Measurements from ENCODE around the gene CTSW. TPM values are rescaled to one million over a fixed set of nuclear protein-coding genes. Genes with fewer than 3 reads are reported as not detected.

Gene CTSW
- total RNA-seq, 4 donors from 2014 or later, result 0.67 to 7.6 (median 2.7) TPM

DNA sequence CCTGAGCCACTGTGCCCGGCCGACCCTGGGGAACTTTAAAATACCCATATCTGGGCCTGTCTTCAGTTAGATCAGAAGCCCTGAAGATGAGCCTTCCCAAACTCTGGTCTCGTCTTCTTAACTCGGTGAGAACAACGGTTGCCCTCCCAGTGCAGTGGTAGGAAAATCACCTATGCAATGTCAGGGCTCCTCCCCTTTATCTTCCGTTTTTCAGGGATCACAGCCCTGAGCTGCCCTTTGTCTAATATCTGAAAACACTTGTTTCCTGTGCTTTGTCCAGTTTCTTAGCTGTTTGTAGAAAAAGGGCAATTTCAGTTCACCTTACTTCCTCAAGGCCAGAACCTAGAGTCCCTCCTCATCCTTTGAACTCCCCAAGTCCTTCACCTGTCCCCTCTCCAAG, 49.0 kb downstream of the CTSW start:
- intact Hi-C loops (cut with DNase I), result no loop called here
- WGBS, 2 donors, result 76 to 78% methylated on average over 6 of the region's 6 CpGs
- H3K27ac ChIP-seq, result no peak overlapping the region

DNA sequence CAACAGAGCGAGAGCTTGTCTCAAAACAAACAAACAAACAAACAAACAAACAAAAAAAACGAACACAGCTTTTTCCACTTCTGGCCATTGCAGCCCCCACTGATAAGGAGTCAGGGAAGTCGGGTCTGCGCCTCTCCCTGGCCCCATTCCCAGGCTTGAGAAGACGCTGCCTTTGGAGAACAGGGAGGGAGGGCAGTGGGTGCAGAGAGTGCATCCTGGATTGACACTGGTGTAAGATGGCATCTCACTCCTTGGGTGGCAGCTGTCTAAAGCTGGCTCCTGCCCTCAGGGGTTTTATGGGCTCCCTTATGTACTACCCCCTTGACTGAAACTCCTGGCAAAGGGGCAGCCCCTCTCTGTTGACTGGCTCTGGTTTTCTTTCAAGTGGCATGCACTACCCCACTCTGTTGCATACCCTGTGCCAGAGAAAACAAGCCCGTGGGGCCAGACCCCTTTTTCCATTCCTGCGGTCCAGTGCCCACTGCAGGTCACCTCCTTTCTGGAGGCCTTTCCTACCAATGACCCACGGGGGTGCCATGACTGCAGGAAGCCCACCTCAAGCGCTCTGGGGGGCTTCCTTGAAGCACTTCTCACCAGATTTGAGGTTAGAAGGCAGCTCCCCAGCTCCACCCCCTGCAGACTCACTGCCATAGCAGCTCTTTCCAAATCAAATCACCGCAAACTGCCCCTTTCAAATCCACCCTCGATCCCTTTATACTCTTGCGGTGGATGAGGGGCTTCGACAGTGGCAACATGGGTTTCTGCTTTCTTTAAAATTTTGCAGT, 52.3 kb downstream of the CTSW start:
- intact Hi-C loops (cut with DNase I), result no loop called here
- Histone ChIP-seq H3K27ac (peak overlapping the region in 2 of 3 donors; percentile 2 to 5), H3K9me3 (no peaks in the 10 kb centered on the region), H3K4me1 (peaks cover 8 to 15% of the 10 kb centered on the region in 2 donors), H3K4me3 (replicated peaks in 1 of 3) (no peak overlapping the region), H3K27me3 (no peaks in the 10 kb centered on the region), H3K36me3 (no peaks in the 10 kb centered on the region)
- no peak for DNase-seq
- 38 to 52% methylated on average over 13 of the region's 13 CpGs for WGBS, 2 donors
- TF ChIP-seq, protein P1, sequence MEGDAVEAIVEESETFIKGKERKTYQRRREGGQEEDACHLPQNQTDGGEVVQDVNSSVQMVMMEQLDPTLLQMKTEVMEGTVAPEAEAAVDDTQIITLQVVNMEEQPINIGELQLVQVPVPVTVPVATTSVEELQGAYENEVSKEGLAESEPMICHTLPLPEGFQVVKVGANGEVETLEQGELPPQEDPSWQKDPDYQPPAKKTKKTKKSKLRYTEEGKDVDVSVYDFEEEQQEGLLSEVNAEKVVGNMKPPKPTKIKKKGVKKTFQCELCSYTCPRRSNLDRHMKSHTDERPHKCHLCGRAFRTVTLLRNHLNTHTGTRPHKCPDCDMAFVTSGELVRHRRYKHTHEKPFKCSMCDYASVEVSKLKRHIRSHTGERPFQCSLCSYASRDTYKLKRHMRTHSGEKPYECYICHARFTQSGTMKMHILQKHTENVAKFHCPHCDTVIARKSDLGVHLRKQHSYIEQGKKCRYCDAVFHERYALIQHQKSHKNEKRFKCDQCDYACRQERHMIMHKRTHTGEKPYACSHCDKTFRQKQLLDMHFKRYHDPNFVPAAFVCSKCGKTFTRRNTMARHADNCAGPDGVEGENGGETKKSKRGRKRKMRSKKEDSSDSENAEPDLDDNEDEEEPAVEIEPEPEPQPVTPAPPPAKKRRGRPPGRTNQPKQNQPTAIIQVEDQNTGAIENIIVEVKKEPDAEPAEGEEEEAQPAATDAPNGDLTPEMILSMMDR (IDR thresholded peaks at IDR 0.05), result no peak
- TF ChIP-seq POLR2A (IDR thresholded peaks at IDR 0.05), result no peak

More for the DNA sequence above, 49.0 kb downstream of the CTSW start:
- Histone ChIP-seq H3K9me3 (no peaks in the 10 kb centered on the region), H3K4me1 (peaks cover 19 to 24% of the 10 kb centered on the region in 2 donors), H3K27me3 (no peaks in the 10 kb centered on the region), H3K36me3 (no peaks in the 10 kb centered on the region), H3K4me3 (replicated peaks in 1 of 3) (no peak overlapping the region)
- no peak for TF ChIP-seq POLR2A (IDR thresholded peaks at IDR 0.05)
- TF ChIP-seq, protein P1 (IDR thresholded peaks at IDR 0.05), result no peak
- no peak for DNase-seq

DNA sequence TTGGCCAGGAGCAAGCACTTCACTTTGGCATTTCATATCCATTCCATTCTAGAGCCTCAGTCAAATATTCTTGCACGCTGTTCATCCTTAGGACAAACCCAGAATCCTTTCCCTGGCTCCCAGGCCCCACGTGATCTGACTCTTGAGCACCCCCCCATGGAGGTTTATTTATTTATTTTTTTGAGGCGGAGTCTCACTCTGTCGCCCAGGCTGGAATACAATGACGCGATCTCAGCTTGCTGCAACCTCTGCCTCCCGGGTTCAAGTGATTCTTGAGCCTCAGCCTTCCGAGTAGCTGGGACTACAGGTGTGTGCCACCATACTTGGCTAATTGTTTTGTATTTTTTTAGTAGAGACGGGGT, 52.9 kb downstream of the CTSW start:
- TF ChIP-seq, protein P1 (IDR thresholded peaks at IDR 0.05), result no peak
- no peak for TF ChIP-seq POLR2A (IDR thresholded peaks at IDR 0.05)
- H3K4me1 ChIP-seq, result peaks cover 8 to 14% of the 10 kb centered on the region in 2 donors
- intact Hi-C loops (cut with DNase I), result no loop called here
- 41 to 48% methylated on average over 9 of the region's 9 CpGs for WGBS, 2 donors
- H3K27me3 ChIP-seq, result no peaks in the 10 kb centered on the region
- H3K27ac ChIP-seq, result peak overlapping the region in 1 of 3 donors; percentile 2
- no peak overlapping the region for H3K4me3 ChIP-seq (replicated peaks in 1 of 3)
- H3K9me3 ChIP-seq, result no peaks in the 10 kb centered on the region
- DNase-seq, result peak in 1 of 2 donors; percentile 30
- no peaks in the 10 kb centered on the region for H3K36me3 ChIP-seq

Other genes with a start within 250 kb of the CTSW start
- gene SIPA1, start 241.7 kb upstream of the CTSW start, total RNA-seq, result 10 to 100 TPM; 19.2 to 40.6 (median 32.7) TPM
- gene RELA, start 216.9 kb upstream of the CTSW start, total RNA-seq, result 10 to 100 TPM; 40.3 to 55.8 (median 48.7) TPM
- 100 to 1,000 TPM in 1 of 4 donors, 10 to 100 TPM in 3; 78.5 to 114 (median 81.1) TPM for gene KAT5, start 167.6 kb upstream of the CTSW start, total RNA-seq
- gene RNASEH2C, start 159.0 kb upstream of the CTSW start, total RNA-seq, result 100 to 1,000 TPM in 3 of 4 donors, 10 to 100 TPM in 1; 48.8 to 135 (median 118) TPM
- gene AP5B1, start 98.9 kb upstream of the CTSW start, total RNA-seq, result 10 to 100 TPM; 21.8 to 43.2 (median 25.3) TPM
- 1 to 10 TPM; 1.1 to 6.6 (median 5.2) TPM for gene OVOL1, start 92.8 kb upstream of the CTSW start, total RNA-seq
- under 1 TPM in 1 of 4 donors, not detected in 3; 0.45 TPM for gene SNX32, start 45.9 kb upstream of the CTSW start, total RNA-seq
- gene CFL1, start 21.7 kb upstream of the CTSW start, total RNA-seq, result 100 to 1,000 TPM; 330 to 581 (median 494) TPM
- 10 to 100 TPM; 31.8 to 61.9 (median 42.5) TPM for gene MUS81, start 19.4 kb upstream of the CTSW start, total RNA-seq
- gene EFEMP2, start 7.0 kb upstream of the CTSW start, total RNA-seq, result 100 to 1,000 TPM in 2 of 4 donors, 10 to 100 TPM in 2; 70.7 to 125 (median 91.4) TPM
- 100 to 1,000 TPM in 2 of 4 donors, 10 to 100 TPM in 2; 65.9 to 128 (median 109) TPM for gene FIBP, start 8.6 kb downstream of the CTSW start, total RNA-seq
- 10 to 100 TPM; 29.8 to 73.8 (median 42.9) TPM for gene CCDC85B, start 10.8 kb downstream of the CTSW start, total RNA-seq
- gene FOSL1, start 20.6 kb downstream of the CTSW start, total RNA-seq, result 1 to 10 TPM in 3 of 4 donors, under 1 TPM in 1; 0.33 to 1.6 (median 1.5) TPM
- 10 to 100 TPM; 17.7 to 27.1 (median 20.9) TPM for gene C11orf68, start 39.2 kb downstream of the CTSW start, total RNA-seq
- gene DRAP1, start 39.6 kb downstream of the CTSW start, total RNA-seq, result 100 to 1,000 TPM in 3 of 4 donors, 10 to 100 TPM in 1; 82.0 to 184 (median 132) TPM
- gene TSGA10IP, start 65.6 kb downstream of the CTSW start, total RNA-seq, result under 1 TPM in 1 of 4 donors, not detected in 3; 0.33 TPM
- gene SART1, start 81.9 kb downstream of the CTSW start, total RNA-seq, result 10 to 100 TPM; 22.2 to 46.1 (median 24.2) TPM
- gene EIF1AD, start 122.3 kb downstream of the CTSW start, total RNA-seq, result 10 to 100 TPM; 25.3 to 39.4 (median 28.3) TPM
- gene BANF1, start 122.7 kb downstream of the CTSW start, total RNA-seq, result 10 to 100 TPM; 66.9 to 86.7 (median 78.3) TPM
- gene CST6, start 132.2 kb downstream of the CTSW start, total RNA-seq, result 10 to 100 TPM in 3 of 4 donors, 1 to 10 TPM in 1; 7.1 to 53.1 (median 30.6) TPM
- not detected for gene CATSPER1, start 146.6 kb downstream of the CTSW start, total RNA-seq
- 100 to 1,000 TPM in 2 of 4 donors, 10 to 100 TPM in 2; 49.2 to 154 (median 118) TPM for gene GAL3ST3, start 169.3 kb downstream of the CTSW start, total RNA-seq
- gene SF3B2, start 172.5 kb downstream of the CTSW start, total RNA-seq, result 100 to 1,000 TPM; 149 to 231 (median 158) TPM
- 10 to 100 TPM; 39.6 to 67.7 (median 59.7) TPM for gene PACS1, start 190.4 kb downstream of the CTSW start, total RNA-seq

Measured in thyroid gland (tissue), 4 donors.